Measurements from ENCODE around the gene EPS8.

Gene EPS8

GRCh38 chr12:15797818-15798217, 8.6 kb upstream of the EPS8 start:
- DNase-seq (ENCODE audit: low spot score), result no peak
- TF ChIP-seq, protein P1, sequence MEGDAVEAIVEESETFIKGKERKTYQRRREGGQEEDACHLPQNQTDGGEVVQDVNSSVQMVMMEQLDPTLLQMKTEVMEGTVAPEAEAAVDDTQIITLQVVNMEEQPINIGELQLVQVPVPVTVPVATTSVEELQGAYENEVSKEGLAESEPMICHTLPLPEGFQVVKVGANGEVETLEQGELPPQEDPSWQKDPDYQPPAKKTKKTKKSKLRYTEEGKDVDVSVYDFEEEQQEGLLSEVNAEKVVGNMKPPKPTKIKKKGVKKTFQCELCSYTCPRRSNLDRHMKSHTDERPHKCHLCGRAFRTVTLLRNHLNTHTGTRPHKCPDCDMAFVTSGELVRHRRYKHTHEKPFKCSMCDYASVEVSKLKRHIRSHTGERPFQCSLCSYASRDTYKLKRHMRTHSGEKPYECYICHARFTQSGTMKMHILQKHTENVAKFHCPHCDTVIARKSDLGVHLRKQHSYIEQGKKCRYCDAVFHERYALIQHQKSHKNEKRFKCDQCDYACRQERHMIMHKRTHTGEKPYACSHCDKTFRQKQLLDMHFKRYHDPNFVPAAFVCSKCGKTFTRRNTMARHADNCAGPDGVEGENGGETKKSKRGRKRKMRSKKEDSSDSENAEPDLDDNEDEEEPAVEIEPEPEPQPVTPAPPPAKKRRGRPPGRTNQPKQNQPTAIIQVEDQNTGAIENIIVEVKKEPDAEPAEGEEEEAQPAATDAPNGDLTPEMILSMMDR (IDR thresholded peaks at IDR 0.05; ENCODE audit: extremely low read depth, missing control alignments), result no peak

- no peak for DNase-seq (ENCODE audit: low spot score)
- TF ChIP-seq, protein P1 (IDR thresholded peaks at IDR 0.05; ENCODE audit: extremely low read depth, missing control alignments), result no peak
These were observed 7.4 kb upstream of the EPS8 start for GRCh38 chr12:15796493-15797141.

- TF ChIP-seq, protein P1 (IDR thresholded peaks at IDR 0.05; ENCODE audit: extremely low read depth, missing control alignments), result no peak
- DNase-seq (ENCODE audit: low spot score), result no peak
These were observed 5.6 kb upstream of the EPS8 start for GRCh38 chr12:15794836-15795235.

- no peak for DNase-seq (ENCODE audit: low spot score)
- TF ChIP-seq, protein P1 (IDR thresholded peaks at IDR 0.05; ENCODE audit: extremely low read depth, missing control alignments), result no peak
These were observed 5.0 kb upstream of the EPS8 start for GRCh38 chr12:15794196-15794595.

DNA sequence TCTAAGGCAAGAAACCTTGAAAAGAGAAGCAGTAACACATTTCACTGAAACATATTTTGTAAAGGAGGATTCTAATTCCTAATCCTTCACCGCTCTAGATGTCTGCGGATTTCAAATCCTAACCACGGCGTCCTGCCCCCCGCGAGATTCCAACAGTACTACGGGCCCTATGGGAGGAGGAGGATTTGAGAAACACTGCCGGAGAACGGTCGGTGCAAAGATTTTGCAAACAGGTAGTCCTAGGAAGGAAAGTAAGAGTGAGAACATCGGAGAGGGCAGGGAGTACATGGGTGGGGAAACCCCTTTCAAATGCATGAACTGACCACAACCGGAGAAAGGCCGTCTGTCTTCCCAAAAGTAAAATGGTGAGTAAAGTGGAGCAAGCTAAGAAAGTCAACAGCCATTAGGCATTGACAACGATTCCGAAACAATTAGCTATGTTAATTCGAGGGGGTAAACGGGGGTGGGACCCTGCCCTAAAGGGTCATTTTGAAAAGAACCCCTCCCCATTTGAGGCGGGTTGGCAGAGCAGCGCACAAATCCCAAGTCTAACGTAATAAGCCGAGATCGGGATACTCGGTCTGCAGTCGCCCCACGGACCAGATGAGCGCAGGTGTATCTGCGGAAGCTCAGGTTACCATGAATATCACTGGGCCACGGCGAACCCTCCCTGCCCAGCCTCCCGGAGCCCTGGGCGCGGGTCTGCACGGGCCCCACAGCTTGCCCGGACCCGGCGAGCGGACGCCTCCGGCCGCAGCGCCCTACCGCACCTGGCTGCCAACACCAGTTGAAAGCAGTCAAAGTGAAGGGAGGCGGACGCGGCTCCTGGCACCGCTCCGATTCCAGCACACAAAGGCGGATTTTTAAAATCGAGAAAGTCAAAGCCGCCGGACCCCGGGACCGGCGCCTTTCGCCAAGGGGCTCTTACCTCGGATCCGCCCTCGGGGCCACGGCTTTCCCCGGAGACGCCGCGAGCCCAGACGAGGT, 662 bp downstream of the EPS8 start:
- TF ChIP-seq, protein P1 (IDR thresholded peaks at IDR 0.05; ENCODE audit: extremely low read depth, missing control alignments), result no peak
- peak; percentile 48 for DNase-seq (ENCODE audit: low spot score)

- no peak for DNase-seq (ENCODE audit: low spot score)
- TF ChIP-seq, protein P1 (IDR thresholded peaks at IDR 0.05; ENCODE audit: extremely low read depth, missing control alignments), result no peak
These were observed 1.4 kb downstream of the EPS8 start for GRCh38 chr12:15787778-15788177.

DNA sequence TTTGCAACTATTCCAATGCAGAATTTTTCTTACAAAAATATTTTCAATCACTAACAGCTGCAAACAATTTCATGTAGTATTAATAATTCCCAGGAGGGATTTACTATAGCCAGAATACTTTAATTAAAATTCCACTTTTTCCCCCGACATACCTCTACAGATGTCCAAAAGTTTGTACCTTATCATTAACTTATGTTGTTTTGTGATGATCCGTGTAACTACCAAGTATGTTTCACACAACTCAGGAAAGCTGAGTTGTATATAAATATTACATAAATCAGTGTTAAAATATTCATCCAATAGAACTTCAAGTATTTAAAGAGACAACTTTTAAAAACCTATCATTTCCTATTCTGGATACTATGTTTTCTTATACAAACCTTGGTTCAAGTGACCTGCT, 2.4 kb downstream of the EPS8 start:
- DNase-seq (ENCODE audit: low spot score), result no peak
- TF ChIP-seq, protein P1 (IDR thresholded peaks at IDR 0.05; ENCODE audit: extremely low read depth, missing control alignments), result no peak
